H1 (cell line): Measurements from ENCODE around the gene CAST. TPM values are rescaled to one million over a fixed set of nuclear protein-coding genes. Genes with fewer than 3 reads are reported as not detected.

Experiments
- CTCF ChIA-PET: fragments of 300-600 bp; sonication (Branson Sonifier 250); formaldehyde crosslinking; loops from one replicate; lab custom pipeline; 2021; ENCODE audit not compliant: partially characterized antibody; lab: Charles Lee
- POLR2A ChIA-PET: fragments of 300-600 bp; sonication (Branson Sonifier 250); formaldehyde crosslinking; loops from one replicate; lab custom pipeline; 2021; ENCODE audit warnings: inconsistent platforms; ENCODE audit not compliant: partially characterized antibody; lab: Charles Lee
- DNase-seq, 2 experiments: peaks; one replicate each; pipeline versions ENCODE4 v3.0.0 to v3.0.0-alpha.2; 2010 to 2022; ENCODE audit warnings: low spot score in 2 of 2, low read depth in 1 of 2, mixed read lengths in 1 of 2
- FAIRE-seq: peaks from 2 replicates; lab custom pipeline; 2011; peaks lifted over from hg19 to GRCh38; lab: Jason Lieb, UNC
- H2AFZ ChIP-seq: 2 replicates; pipeline ENCODE4 v1.8.1; 2012; ENCODE audit warnings: low read length, inconsistent platforms
- H2AK5ac ChIP-seq: 2 replicates; pipeline ENCODE4 v1.6.1; 2013; ENCODE audit warnings: low read depth, low read length
- H2BK120ac ChIP-seq: replicated peaks from 2 replicates; pipeline ENCODE3; 2013; ENCODE audit warnings: low read depth, low read length, inconsistent platforms
- H2BK12ac ChIP-seq: 2 replicates; pipeline ENCODE4 v1.6.1; 2013; ENCODE audit warnings: low read depth, low read length
- H2BK15ac ChIP-seq: 2 replicates; pipeline ENCODE4 v1.6.1; 2013; ENCODE audit warnings: low read length
- H2BK20ac ChIP-seq: 2 replicates; pipeline ENCODE4 v1.6.1; 2013; ENCODE audit warnings: low read length
- H2BK5ac ChIP-seq: 2 replicates; pipeline ENCODE4 v1.6.1; 2013; ENCODE audit warnings: low read depth, low read length
- H3K14ac ChIP-seq: 2 replicates; pipeline ENCODE4 v1.6.1; 2013; ENCODE audit warnings: inconsistent platforms; ENCODE audit not compliant: insufficient read length
- H3K18ac ChIP-seq: 2 replicates; pipeline ENCODE4 v1.6.1; 2013; ENCODE audit warnings: low read length; ENCODE audit errors: extremely low read depth
- H3K23ac ChIP-seq: 2 replicates; pipeline ENCODE4 v1.6.1; 2013; ENCODE audit warnings: inconsistent platforms; ENCODE audit not compliant: insufficient read length
- H3K23me2 ChIP-seq: 2 replicates; pipeline ENCODE4 v1.6.1; 2013; ENCODE audit warnings: low read depth, low read length
- H3K27ac ChIP-seq: 2 replicates; pipeline ENCODE4 v1.6.1; 2011; ENCODE audit warnings: low read depth, low read length, inconsistent platforms
- H3K27me3 ChIP-seq, 4 experiments: replicated peaks in 1 of 4; 1 replicate in 1 of 4; 2 replicates in 3 of 4; pipeline versions ENCODE4 v1.6.1 to v1.8.1; 2011 to 2013; ENCODE audit warnings: low read length in 3 of 4, mild to moderate bottlenecking in 3 of 4, inconsistent platforms in 2 of 4, mixed read lengths in 2 of 4, moderate library complexity in 1 of 4; ENCODE audit not compliant: control insufficient read depth in 3 of 4, insufficient read depth in 3 of 4; ENCODE audit errors: extremely low read depth in 1 of 4
- H3K36me3 ChIP-seq, 4 experiments: 2 replicates each; pipeline versions ENCODE4 v1.6.1 to v1.8.1; 2011 to 2013; ENCODE audit warnings: mild to moderate bottlenecking in 4 of 4, low read length in 3 of 4, moderate library complexity in 2 of 4, control low read depth in 1 of 4, inconsistent platforms in 1 of 4; ENCODE audit not compliant: insufficient read depth in 4 of 4, control insufficient read depth in 2 of 4
- H3K4ac ChIP-seq: replicated peaks from 2 replicates; pipeline ENCODE3; 2013; ENCODE audit warnings: low read length, low read depth, mixed read lengths, inconsistent platforms; ENCODE audit not compliant: insufficient read length
- H3K4me1 ChIP-seq, 4 experiments: replicated peaks in 1 of 4; 1 replicate in 1 of 4; 2 replicates in 3 of 4; pipeline versions ENCODE4 v1.6.1 to v1.8.1; 2011 to 2013; ENCODE audit warnings: low read length in 3 of 4, inconsistent platforms in 2 of 4, mixed read lengths in 1 of 4; ENCODE audit not compliant: insufficient read depth in 4 of 4, control insufficient read depth in 3 of 4
- H3K4me2 ChIP-seq, 2 experiments: 2 replicates each; pipeline versions ENCODE4 v1.6.1 to v1.8.1; 2011 to 2013; ENCODE audit warnings: low read depth in 2 of 2, low read length in 2 of 2, control low read depth in 1 of 2, inconsistent platforms in 1 of 2, mild to moderate bottlenecking in 1 of 2; ENCODE audit not compliant: insufficient read depth in 1 of 2
- H3K4me3 ChIP-seq, 4 experiments: fragments of 200-600, 300-600 bp in 1 of 4; sonication (generic), shearing (Covaris generic), sonication (Bioruptor Twin) in 1 of 4; 2 replicates each; pipeline versions ENCODE4 v1.5.1 to v1.8.1; 2011 to 2016; ENCODE audit warnings: low read length in 4 of 4, low read depth in 3 of 4, control low read depth in 2 of 4, inconsistent platforms in 2 of 4, mild to moderate bottlenecking in 2 of 4, mixed read lengths in 1 of 4, moderate library complexity in 1 of 4; ENCODE audit not compliant: insufficient read depth in 2 of 4; ENCODE audit errors: extremely low read depth in 1 of 4
- H3K56ac ChIP-seq: replicated peaks from 2 replicates; pipeline ENCODE3; 2013; ENCODE audit warnings: low read depth, mild to moderate bottlenecking, mixed read lengths, low read length, inconsistent platforms; ENCODE audit not compliant: insufficient read length
- H3K79me1 ChIP-seq: 2 replicates; pipeline ENCODE4 v1.6.1; 2013; ENCODE audit warnings: low read depth, low read length, control low read depth
- H3K79me2 ChIP-seq, 2 experiments: 2 replicates each; pipeline versions ENCODE4 v1.6.1 to v1.8.1; 2012 to 2013; ENCODE audit warnings: low read length in 2 of 2, mild to moderate bottlenecking in 2 of 2, inconsistent platforms in 1 of 2; ENCODE audit not compliant: insufficient read depth in 2 of 2, control insufficient read depth in 1 of 2
- H3K9ac ChIP-seq, 4 experiments: replicated peaks in 1 of 4; 1 replicate in 1 of 4; 2 replicates in 3 of 4; pipeline versions ENCODE4 v1.6.1 to v1.8.1; 2011 to 2013; ENCODE audit warnings: low read depth in 3 of 4, low read length in 3 of 4, control low read depth in 2 of 4, mild to moderate bottlenecking in 2 of 4, moderate library complexity in 2 of 4, inconsistent platforms in 1 of 4; ENCODE audit errors: extremely low read depth in 1 of 4
- H3K9me3 ChIP-seq, 2 experiments: 2 replicates each; pipeline versions ENCODE4 v1.6.1 to v1.8.1; 2012 to 2013; ENCODE audit warnings: mild to moderate bottlenecking in 2 of 2, moderate library complexity in 2 of 2, control low read depth in 1 of 2, inconsistent platforms in 1 of 2, low read depth in 1 of 2, low read length in 1 of 2, mixed read lengths in 1 of 2; ENCODE audit not compliant: insufficient read depth in 2 of 2
- H4K20me1 ChIP-seq, 2 experiments: replicated peaks in 1 of 2; 2 replicates each; pipeline versions ENCODE3 to v1.8.1; 2011 to 2013; ENCODE audit warnings: inconsistent platforms in 2 of 2, low read length in 2 of 2, mild to moderate bottlenecking in 1 of 2; ENCODE audit not compliant: insufficient read depth in 2 of 2, control insufficient read depth in 1 of 2
- H4K5ac ChIP-seq: 2 replicates; pipeline ENCODE4 v1.6.1; 2013; ENCODE audit warnings: low read length, low read depth, mixed read lengths, inconsistent platforms; ENCODE audit not compliant: insufficient read length
- H4K8ac ChIP-seq: 2 replicates; pipeline ENCODE4 v1.8.0; 2013; ENCODE audit warnings: mild to moderate bottlenecking, moderate library complexity, low read length, inconsistent platforms; ENCODE audit not compliant: insufficient read depth; ENCODE audit errors: extremely low read depth
- H4K91ac ChIP-seq: replicated peaks from 2 replicates; pipeline ENCODE3; 2013; ENCODE audit warnings: low read length, mixed read lengths, inconsistent platforms; ENCODE audit not compliant: insufficient read length
- ATF2 ChIP-seq: IDR thresholded peaks from 2 replicates; pipeline ENCODE4 v1.6.1; 2012; ENCODE audit warnings: low read length, inconsistent platforms
- BCL11A ChIP-seq, 2 experiments: IDR thresholded peaks; one replicate each; pipeline ENCODE4 v1.6.1; 2011; ENCODE audit warnings: low read depth in 2 of 2, low read length in 2 of 2, mild to moderate bottlenecking in 2 of 2
- EP300 ChIP-seq, 2 experiments: IDR thresholded peaks; 1 replicate in 1 of 2; 2 replicates in 1 of 2; pipeline ENCODE4 v1.6.1; 2011 to 2012; ENCODE audit warnings: low read depth in 2 of 2, low read length in 2 of 2, mild to moderate bottlenecking in 2 of 2, borderline replicate concordance in 1 of 2, inconsistent platforms in 1 of 2, moderate library complexity in 1 of 2
- GTF2F1 ChIP-seq: IDR thresholded peaks from 2 replicates; pipeline ENCODE4 v1.6.1; 2012; ENCODE audit warnings: low read depth, low read length, improper control_type of control experiment, borderline replicate concordance
- KDM5A ChIP-seq: fragments of 200-600 bp; IDR thresholded peaks from 2 replicates; pipeline ENCODE4 v1.7.1; 2012; ENCODE audit warnings: mild to moderate bottlenecking, low read length, inconsistent platforms, mixed read lengths
- NRF1 ChIP-seq: IDR thresholded peaks from 2 replicates; pipeline ENCODE4 v1.6.1; 2011; ENCODE audit warnings: mild to moderate bottlenecking, low read depth, low read length, improper control_type of control experiment
- POLR2A ChIP-seq, 2 experiments: IDR thresholded peaks; 1 replicate in 1 of 2; 2 replicates in 1 of 2; pipeline ENCODE4 v1.6.1; 2011; ENCODE audit warnings: low read depth in 2 of 2, low read length in 2 of 2, mild to moderate bottlenecking in 2 of 2; ENCODE audit errors: control extremely low read depth in 1 of 2
- POU5F1 ChIP-seq: IDR thresholded peaks from 2 replicates; pipeline ENCODE4 v1.6.1; 2011; ENCODE audit warnings: low read depth, mild to moderate bottlenecking, low read length, moderate library complexity
- RBBP5 ChIP-seq: IDR thresholded peaks from 2 replicates; pipeline ENCODE4 v1.7.1; 2012; ENCODE audit warnings: low read depth, mild to moderate bottlenecking, inconsistent platforms, low read length, moderate library complexity, borderline replicate concordance
- TAF7 ChIP-seq: optimal IDR thresholded peaks from 2 replicates; pipeline ENCODE3; 2011; ENCODE audit warnings: low read depth, mild to moderate bottlenecking, inconsistent platforms, low read length, moderate library complexity, borderline replicate concordance
- WGBS, 2 experiments: shearing (Covaris generic) in 1 of 2; methylation state at CpG; one replicate each; pipeline versions ENCODE4 v1.1.6 to v1.1.7; 2013 to 2015; ENCODE audit warnings: low lambda C conversion rate in 2 of 2, mixed read lengths in 2 of 2, inconsistent platforms in 1 of 2, low coverage in 1 of 2, missing lambda C conversion rate in 1 of 2; ENCODE audit not compliant: insufficient replicate concordance in 2 of 2, insufficient coverage in 1 of 2, insufficient read length in 1 of 2; ENCODE audit errors: extremely low coverage in 1 of 2, missing lambda C conversion rate in 1 of 2; 5-methylcytosine and 5-hydroxymethylcytosine counted together
- polyA plus RNA-seq, 7 experiments: library from polyadenylated mRNA; depleted of rRNA in 3 of 7; stranded (reverse) in 5 of 7; unstranded in 2 of 7; fragments of >200 nt in 5 of 7; fragments of 200-250 nt in 2 of 7; gene quantifications; 1 replicate in 5 of 7; 2 replicates in 1 of 7; 4 replicates in 1 of 7; pipeline versions ENCODE4 v1.2.1 to v1.2.3, GENCODE V29; 2011 to 2013; ENCODE audit warnings: missing spikeins in 2 of 7, mixed read lengths in 2 of 7
- total RNA-seq: library from RNA; stranded (reverse); fragmentation: NEBNext Ultra II Directional; extraction: Animal tissue kit (Norgen Biotek cat#: 25700); gene quantifications from 2 replicates; pipeline ENCODE4 v1.2.1, GENCODE V29; 2021
- TF ChIP-seq, protein P1 (sequence below): IDR thresholded peaks from 2 replicates; pipeline ENCODE4 v1.6.1; 2012; ENCODE audit warnings: inconsistent platforms

The CAST gene
- total and polyA plus RNA-seq, 2 of the 8 experiments (the other 6 are each of a cell fraction or from before 2014, with no cell fraction given): 9.0 to 48.2 TPM

DNA sequence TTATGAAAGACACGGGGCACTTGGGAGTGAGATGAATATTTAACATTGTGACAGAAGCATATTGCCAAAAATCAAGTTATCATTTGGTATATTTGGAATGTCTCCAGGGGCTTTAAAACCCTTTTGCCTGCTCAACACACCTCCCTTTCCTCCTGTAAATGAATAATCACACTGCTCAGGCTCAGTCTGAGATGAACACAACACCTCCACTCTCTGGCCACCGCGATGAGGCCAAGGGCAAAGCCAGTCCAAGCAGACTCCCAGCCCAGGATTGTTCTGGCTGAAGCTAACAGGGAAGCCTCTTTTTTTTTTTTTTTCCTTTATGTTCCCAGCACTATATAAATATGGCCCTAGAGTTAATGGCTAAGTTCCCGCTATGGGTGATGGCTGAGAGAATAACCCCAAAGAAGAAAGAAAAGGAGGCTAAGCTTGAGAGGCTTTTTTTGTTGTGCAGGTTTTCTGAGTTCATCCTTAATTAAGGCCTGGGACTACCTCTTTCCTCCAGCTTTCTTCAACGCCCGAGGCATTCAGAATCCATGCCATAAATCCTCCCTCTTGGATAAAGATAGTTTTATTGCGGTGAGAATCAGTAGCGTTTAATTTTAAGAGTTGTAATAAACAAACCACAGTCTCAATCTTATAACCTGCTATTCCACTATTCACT, 156.1 kb downstream of the CAST start:
- H2AFZ ChIP-seq: no peak overlapping the region
- 92% methylated on average over 8 of the region's 8 CpGs; no CpG with 5 or more reads in 1 of the 2 experiments for WGBS, 2 experiments
- no peak overlapping the region for H3K18ac ChIP-seq
- TF ChIP-seq TAF7: no peak
- TF ChIP-seq GTF2F1: no peak
- TF ChIP-seq ATF2: no peak
- TF ChIP-seq, protein P1, sequence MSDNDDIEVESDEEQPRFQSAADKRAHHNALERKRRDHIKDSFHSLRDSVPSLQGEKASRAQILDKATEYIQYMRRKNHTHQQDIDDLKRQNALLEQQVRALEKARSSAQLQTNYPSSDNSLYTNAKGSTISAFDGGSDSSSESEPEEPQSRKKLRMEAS: no peak
- no peak for TF ChIP-seq BCL11A (IDR thresholded peaks at IDR 0.05; ENCODE audit: low read depth in 2 of 2, low read length in 2 of 2)
- no peak for TF ChIP-seq POU5F1
- no peak for TF ChIP-seq RBBP5
- no peak for TF ChIP-seq NRF1
- TF ChIP-seq POLR2A (IDR thresholded peaks at IDR 0.05; ENCODE audit: control extremely low read depth in 1 of 2, low read depth in 2 of 2, low read length in 2 of 2): no peak
- no peak for TF ChIP-seq EP300 (IDR thresholded peaks at IDR 0.05; ENCODE audit: borderline replicate concordance in 1 of 2, low read depth in 2 of 2, low read length in 2 of 2)
- TF ChIP-seq KDM5A: no peak

More for the DNA sequence above, 156.1 kb downstream of the CAST start:
- Histone ChIP-seq H3K14ac (no peak overlapping the region), H3K36me3 (no peaks in the 10 kb centered on the region), H3K79me1 (no peaks in the 10 kb centered on the region; the same call in 1 of the 2 replicates), H2BK5ac (no peak overlapping the region), H4K20me1 (no peaks in the 10 kb centered on the region), H3K23ac (no peak overlapping the region), H2BK15ac (no peak overlapping the region), H3K4me1 (peaks cover 0 to 10% (median 3%) of the 10 kb centered on the region in 4 experiments; a peak in 4 of 7 replicates), H3K56ac (no peak overlapping the region), H3K79me2 (no peaks in the 10 kb centered on the region), H3K27ac (no peak overlapping the region), H2BK12ac (no peak overlapping the region), H3K4me3 (no peak overlapping the region), H3K23me2 (no peaks in the 10 kb centered on the region), H4K8ac (no peak overlapping the region), H3K4ac (no peak overlapping the region), H4K91ac (no peak overlapping the region), H3K9me3 (no peaks in the 10 kb centered on the region), H2AK5ac (no peak overlapping the region), H4K5ac (no peak overlapping the region), H2BK120ac (no peak overlapping the region), H3K4me2 (no peak overlapping the region), H2BK20ac (no peak overlapping the region), H3K27me3 (no peaks in the 10 kb centered on the region), H3K9ac (no peak overlapping the region)
- POLR2A ChIA-PET: interaction anchor here (2.1 kb wide), 1 partner anchor 10 kb away, joined by 6 read pairs; the partner anchor contains the start of gene ERAP1
- CTCF ChIA-PET: interaction anchor here (1.6 kb wide), 1 partner anchor 14 kb away, joined by 4 read pairs; no protein-coding TSS in a partner anchor
- FAIRE-seq: no peak
- no peak for DNase-seq
